ENCODE measurements around the gene NCAPD3. TPM values are rescaled to one million over a fixed set of nuclear protein-coding genes. Genes with fewer than 3 reads are reported as not detected.

NCAPD3 gene
- total and polyA plus RNA-seq, 2 donors from 2014 or later, result 3.7 to 21.3 TPM

DNA sequence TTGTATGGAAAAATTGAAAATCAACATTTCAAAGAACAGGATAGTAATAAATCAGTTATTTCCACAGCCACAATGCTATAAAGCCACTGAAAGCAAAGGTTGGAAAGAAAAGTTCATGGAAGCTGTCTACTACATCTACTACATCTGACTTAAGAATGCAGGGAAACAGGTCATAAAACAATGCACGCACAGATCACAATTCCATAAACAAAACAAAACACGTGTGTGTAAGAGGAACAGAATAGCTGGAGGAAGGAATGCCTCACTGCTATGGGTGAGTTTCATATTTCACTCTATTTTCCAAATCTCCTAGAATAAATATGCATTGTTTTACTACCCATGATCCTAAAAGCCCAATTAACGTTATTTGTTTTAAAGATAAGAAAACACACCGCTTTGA lies 66.3 kb downstream of the NCAPD3 start:
- Histone ChIP-seq H3K36me3 (ENCODE audit: control insufficient read depth in 2 of 3, insufficient read depth in 3 of 3, low read length in 3 of 3) (peaks cover 4 to 30% (median 25%) of the 10 kb centered on the region in 3 donors), H3K4me3 (ENCODE audit: low read length in 3 of 3) (no peak overlapping the region), H3K4me1 (ENCODE audit: control insufficient read depth in 2 of 3, insufficient read depth in 2 of 3, low read depth in 1 of 3, low read length in 3 of 3) (no peaks in the 10 kb centered on the region), H3K9me3 (ENCODE audit: control insufficient read depth in 2 of 3, insufficient read depth in 1 of 3, low read length in 3 of 3) (no peaks in the 10 kb centered on the region), H3K9ac (ENCODE audit: low read length in 3 of 3) (no peak overlapping the region), H3K27ac (ENCODE audit: low read depth in 2 of 2, low read length in 2 of 2) (no peak overlapping the region), H3K27me3 (ENCODE audit: control insufficient read depth, insufficient read depth, low read length) (no peaks in the 10 kb centered on the region)
- TF ChIP-seq, protein P1, sequence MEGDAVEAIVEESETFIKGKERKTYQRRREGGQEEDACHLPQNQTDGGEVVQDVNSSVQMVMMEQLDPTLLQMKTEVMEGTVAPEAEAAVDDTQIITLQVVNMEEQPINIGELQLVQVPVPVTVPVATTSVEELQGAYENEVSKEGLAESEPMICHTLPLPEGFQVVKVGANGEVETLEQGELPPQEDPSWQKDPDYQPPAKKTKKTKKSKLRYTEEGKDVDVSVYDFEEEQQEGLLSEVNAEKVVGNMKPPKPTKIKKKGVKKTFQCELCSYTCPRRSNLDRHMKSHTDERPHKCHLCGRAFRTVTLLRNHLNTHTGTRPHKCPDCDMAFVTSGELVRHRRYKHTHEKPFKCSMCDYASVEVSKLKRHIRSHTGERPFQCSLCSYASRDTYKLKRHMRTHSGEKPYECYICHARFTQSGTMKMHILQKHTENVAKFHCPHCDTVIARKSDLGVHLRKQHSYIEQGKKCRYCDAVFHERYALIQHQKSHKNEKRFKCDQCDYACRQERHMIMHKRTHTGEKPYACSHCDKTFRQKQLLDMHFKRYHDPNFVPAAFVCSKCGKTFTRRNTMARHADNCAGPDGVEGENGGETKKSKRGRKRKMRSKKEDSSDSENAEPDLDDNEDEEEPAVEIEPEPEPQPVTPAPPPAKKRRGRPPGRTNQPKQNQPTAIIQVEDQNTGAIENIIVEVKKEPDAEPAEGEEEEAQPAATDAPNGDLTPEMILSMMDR (IDR thresholded peaks at IDR 0.05; ENCODE audit: borderline replicate concordance, extremely low read depth, insufficient read depth), result no peak
- intact Hi-C loops (cut with DNase I), result no loop called here
- FAIRE-seq (no peak), DNase-seq (no peak)

DNA sequence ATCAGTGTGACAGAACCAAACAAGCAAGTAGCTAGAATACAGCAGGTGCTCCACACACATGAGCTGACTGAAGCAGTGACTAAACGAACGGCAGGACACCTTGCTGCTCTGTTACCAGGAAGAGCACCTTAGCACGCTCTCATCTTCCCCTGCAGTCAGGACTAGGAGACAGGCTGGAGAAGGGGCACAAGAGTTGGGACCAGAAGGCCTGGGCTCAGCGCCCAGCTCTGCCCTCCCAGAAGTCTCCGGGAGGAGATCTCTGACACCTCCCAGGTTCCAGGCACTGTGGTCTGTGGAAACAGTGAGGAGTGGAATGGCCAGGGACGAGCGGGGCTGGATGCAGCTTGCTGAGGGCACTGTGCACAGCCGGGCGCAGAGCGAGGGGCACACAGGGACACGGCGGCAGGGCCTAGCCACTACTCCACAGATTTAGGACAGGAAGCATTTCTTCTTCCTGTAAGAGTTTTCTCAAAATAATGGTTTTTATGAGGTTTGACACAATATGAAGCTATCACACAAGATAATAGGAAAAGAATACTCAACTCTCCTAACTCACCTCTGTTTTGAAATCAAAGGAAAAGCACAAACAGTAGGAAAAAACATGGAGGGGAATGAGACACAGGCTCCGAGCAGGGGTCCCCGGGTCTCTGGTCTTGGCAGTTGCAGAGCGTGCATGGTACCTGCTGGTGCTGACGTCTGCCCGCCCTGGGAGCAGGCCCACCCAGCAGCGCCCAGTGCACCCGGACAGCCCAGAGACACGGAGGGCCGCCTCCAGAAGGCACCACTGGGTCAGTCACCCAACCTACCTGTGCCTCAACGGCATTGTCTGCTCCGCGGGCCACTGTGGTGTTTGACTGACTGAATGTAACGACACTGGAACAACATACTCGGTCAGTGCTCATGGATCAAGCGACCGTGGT lies 67.6 kb downstream of the NCAPD3 start:
- H3K27me3 ChIP-seq (ENCODE audit: control insufficient read depth, insufficient read depth, low read length), result no peaks in the 10 kb centered on the region
- DNase-seq (no peak), FAIRE-seq (no peak)
- H3K9ac ChIP-seq (ENCODE audit: low read length in 3 of 3), result no peak overlapping the region
- H3K4me1 ChIP-seq (ENCODE audit: control insufficient read depth in 2 of 3, insufficient read depth in 2 of 3, low read depth in 1 of 3, low read length in 3 of 3), result no peaks in the 10 kb centered on the region
- H3K36me3 ChIP-seq (ENCODE audit: control insufficient read depth in 2 of 3, insufficient read depth in 3 of 3, low read length in 3 of 3), result peaks cover 2 to 37% (median 21%) of the 10 kb centered on the region in 3 donors
- H3K9me3 ChIP-seq (ENCODE audit: control insufficient read depth in 2 of 3, insufficient read depth in 1 of 3, low read length in 3 of 3), result no peaks in the 10 kb centered on the region
- intact Hi-C loops (cut with DNase I), result no loop called here
- TF ChIP-seq, protein P1 (IDR thresholded peaks at IDR 0.05; ENCODE audit: borderline replicate concordance, extremely low read depth, insufficient read depth), result no peak
- H3K27ac ChIP-seq (ENCODE audit: low read depth in 2 of 2, low read length in 2 of 2), result no peak overlapping the region
- no peak overlapping the region for H3K4me3 ChIP-seq (ENCODE audit: low read length in 3 of 3)

DNA sequence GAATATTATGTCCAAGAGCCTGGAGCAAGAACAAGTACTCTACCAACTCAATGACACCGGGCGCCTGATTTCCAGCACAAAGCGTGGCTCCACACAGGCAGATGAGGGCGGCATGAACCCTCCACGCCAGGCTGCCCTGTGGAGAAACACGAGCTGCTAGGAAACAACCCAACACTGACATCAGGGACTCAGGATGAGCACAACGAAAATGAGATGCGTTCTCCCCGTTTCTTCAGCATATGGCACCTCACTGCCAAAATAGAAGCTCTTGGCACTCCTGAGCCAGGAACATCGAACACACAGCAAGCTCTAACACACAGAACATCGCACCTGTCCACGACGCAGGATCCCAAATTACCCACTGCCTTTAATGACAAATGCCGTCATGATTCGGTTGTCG lies 68.3 kb downstream of the NCAPD3 start:
- FAIRE-seq (no peak), DNase-seq (no peak)
- intact Hi-C loops (cut with DNase I), result no loop called here
- no peak overlapping the region for H3K9ac ChIP-seq (ENCODE audit: low read length in 3 of 3)
- no peak overlapping the region for H3K27ac ChIP-seq (ENCODE audit: low read depth in 2 of 2, low read length in 2 of 2)
- TF ChIP-seq, protein P1 (IDR thresholded peaks at IDR 0.05; ENCODE audit: borderline replicate concordance, extremely low read depth, insufficient read depth), result no peak
- no peaks in the 10 kb centered on the region for H3K9me3 ChIP-seq (ENCODE audit: control insufficient read depth in 2 of 3, insufficient read depth in 1 of 3, low read length in 3 of 3)
- H3K4me1 ChIP-seq (ENCODE audit: control insufficient read depth in 2 of 3, insufficient read depth in 2 of 3, low read depth in 1 of 3, low read length in 3 of 3), result no peaks in the 10 kb centered on the region
- H3K36me3 ChIP-seq (ENCODE audit: control insufficient read depth in 2 of 3, insufficient read depth in 3 of 3, low read length in 3 of 3), result peaks cover 0 to 37% (median 19%) of the 10 kb centered on the region in 3 donors
- H3K4me3 ChIP-seq (ENCODE audit: low read length in 3 of 3), result no peak overlapping the region
- no peaks in the 10 kb centered on the region for H3K27me3 ChIP-seq (ENCODE audit: control insufficient read depth, insufficient read depth, low read length)
